Panc1 (cell line): Measurements from ENCODE around the gene SLC22A23. TPM values are rescaled to one million over a fixed set of nuclear protein-coding genes. Genes with fewer than 3 reads are reported as not detected.

ENCODE experiments used
- ATAC-seq: fragments of 200-7000 bp; cut with Tn5 transposase; 2 replicates; pipeline ENCODE4 v1.9.1; 2020; ENCODE audit warnings: mild to moderate bottlenecking, moderate library complexity
- BruUV-seq: library from RNA; stranded (reverse); fragments of 400-500 nt; replicated peaks from 2 replicates; lab custom pipeline; 2021; lab: Mats Ljungman, UMichigan
- CTCF ChIA-PET: fragments of 300-600 bp; sonication (Branson Sonifier 250); formaldehyde crosslinking; loops from one replicate; lab custom pipeline; 2022; ENCODE audit warnings: antibody characterized with exemption; lab: Charles Lee
- POLR2A ChIA-PET: fragments of 300-600 bp; sonication (Branson Sonifier 250); formaldehyde crosslinking; loops from one replicate; lab custom pipeline; 2022; ENCODE audit warnings: antibody characterized with exemption; lab: Charles Lee
- DNase-seq: peaks from one replicate; pipeline ENCODE4 v3.0.0-alpha.2; 2010; ENCODE audit warnings: low read depth, low spot score
- H3K27ac ChIP-seq: 2 replicates; pipeline ENCODE4 v1.5.1; 2011; ENCODE audit warnings: mild to moderate bottlenecking, low read length, inconsistent platforms
- H3K27me3 ChIP-seq: fragments of 200-500 bp; sonication (Bioruptor generic); 2 replicates; pipeline ENCODE4 v1.6.0; 2014; ENCODE audit warnings: low read length, inconsistent platforms; ENCODE audit not compliant: control insufficient read depth, insufficient read depth
- H3K36me3 ChIP-seq: fragments of 200-500 bp; sonication (Bioruptor generic); 2 replicates; pipeline ENCODE4 v1.5.1; 2014; ENCODE audit warnings: inconsistent platforms, mild to moderate bottlenecking, low read length, moderate library complexity; ENCODE audit not compliant: control insufficient read depth, insufficient read depth
- H3K4me1 ChIP-seq: 2 replicates; pipeline ENCODE4 v1.5.1; 2011; ENCODE audit warnings: inconsistent platforms, mild to moderate bottlenecking, low read length, moderate library complexity; ENCODE audit not compliant: control insufficient read depth, insufficient read depth
- H3K4me3 ChIP-seq, 2 experiments: 2 replicates each; pipeline ENCODE4 v1.5.1; 2011 to 2012; ENCODE audit warnings: low read depth in 2 of 2, low read length in 2 of 2, mild to moderate bottlenecking in 2 of 2, inconsistent platforms in 1 of 2, moderate library complexity in 1 of 2
- H3K9me3 ChIP-seq: fragments of 200-500 bp; sonication (Bioruptor generic); 2 replicates; pipeline ENCODE4 v1.5.1; 2014; ENCODE audit warnings: low read depth, mild to moderate bottlenecking, inconsistent platforms, low read length, moderate library complexity; ENCODE audit not compliant: control insufficient read depth, insufficient read depth
- POLR2AphosphoS5 ChIP-seq: IDR thresholded peaks from 2 replicates; pipeline ENCODE4 v1.6.1; 2012; ENCODE audit warnings: mild to moderate bottlenecking, low read depth, low read length, moderate library complexity
- SIN3A ChIP-seq: IDR thresholded peaks from 2 replicates; pipeline ENCODE4 v1.6.1; 2012; ENCODE audit warnings: low read depth, mild to moderate bottlenecking, low read length, moderate library complexity, borderline replicate concordance; ENCODE audit not compliant: insufficient read depth
- TCF7L2 ChIP-seq: IDR thresholded peaks from 2 replicates; pipeline ENCODE4 v1.6.1; 2011; ENCODE audit warnings: mild to moderate bottlenecking, low read depth, low read length, inconsistent platforms
- in situ Hi-C: cut with HindIII; loops from 2 replicates; pipeline ENCODE4 v1.10.0; 2016; ENCODE audit warnings: low sequenced_read_pairs, low pct_unique_long_range_greater_than_20kb
- intact Hi-C: fragments of 100-400 bp; cut with micrococcal nuclease; formaldehyde crosslinking; loops from one replicate; pipeline ENCODE4 v1.10.0; 2022; ENCODE audit not compliant: unreplicated experiment
- total RNA-seq: library from RNA; stranded (reverse); gene quantifications from one replicate; pipeline ENCODE4 v1.2.1, GENCODE V29; 2021; ENCODE audit not compliant: unreplicated experiment
- TF ChIP-seq, protein P1 (sequence below), 2 experiments: IDR thresholded peaks; 2 replicates each; pipeline ENCODE4 v1.6.1; 2011 to 2012; ENCODE audit warnings: low read depth in 2 of 2, control low read depth in 1 of 2, low read length in 1 of 2, mild to moderate bottlenecking in 1 of 2, moderate library complexity in 1 of 2; ENCODE audit not compliant: insufficient read depth in 1 of 2
- TF ChIP-seq, protein P2 (sequence below): fragments of 450-650 bp; IDR thresholded peaks from 2 replicates; pipeline ENCODE4 v1.5.1; 2017; ENCODE audit warnings: mild to moderate bottlenecking

SLC22A23 gene
- total RNA-seq, 1 experiment from 2014 or later, result 4.5 TPM

DNA sequence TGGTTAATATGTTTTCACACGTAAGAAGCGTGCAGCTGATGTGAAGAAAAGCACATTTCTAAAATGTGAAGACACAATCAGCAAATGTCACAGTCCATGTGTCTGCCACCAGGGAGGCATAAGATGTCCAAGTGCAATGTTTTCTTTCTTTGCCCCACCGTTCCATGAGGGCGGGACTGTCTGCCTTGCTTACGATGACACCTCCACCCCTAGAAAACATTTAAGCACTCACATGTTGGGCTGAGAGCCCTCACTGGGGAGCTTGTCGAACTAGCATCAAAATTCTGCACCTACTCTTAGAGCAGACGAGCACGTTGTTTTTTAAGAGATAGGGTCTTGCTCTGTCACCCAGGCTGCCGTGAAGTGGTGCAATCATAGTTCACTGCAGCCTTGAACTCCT, 140.5 kb downstream of the SLC22A23 start:
- no peaks in the 10 kb centered on the region for H3K4me1 ChIP-seq
- DNase-seq (no peak), ATAC-seq (no peak)
- BruUV-seq, result no TSS peak
- H3K4me3 ChIP-seq, result no peak overlapping the region
- POLR2A ChIA-PET, result no interaction called here
- H3K36me3 ChIP-seq, result no peaks in the 10 kb centered on the region
- CTCF ChIA-PET, result no interaction called here
- H3K9me3 ChIP-seq, result no peaks in the 10 kb centered on the region
- in situ Hi-C loops, result no loop called here
- no peaks in the 10 kb centered on the region; the same call in 1 of the 2 replicates for H3K27me3 ChIP-seq
- no peak overlapping the region for H3K27ac ChIP-seq
- intact Hi-C loops, result no loop called here
- TF ChIP-seq SIN3A (no peak), POLR2AphosphoS5 (no peak), TCF7L2 (no peak)
- TF ChIP-seq, protein P1, sequence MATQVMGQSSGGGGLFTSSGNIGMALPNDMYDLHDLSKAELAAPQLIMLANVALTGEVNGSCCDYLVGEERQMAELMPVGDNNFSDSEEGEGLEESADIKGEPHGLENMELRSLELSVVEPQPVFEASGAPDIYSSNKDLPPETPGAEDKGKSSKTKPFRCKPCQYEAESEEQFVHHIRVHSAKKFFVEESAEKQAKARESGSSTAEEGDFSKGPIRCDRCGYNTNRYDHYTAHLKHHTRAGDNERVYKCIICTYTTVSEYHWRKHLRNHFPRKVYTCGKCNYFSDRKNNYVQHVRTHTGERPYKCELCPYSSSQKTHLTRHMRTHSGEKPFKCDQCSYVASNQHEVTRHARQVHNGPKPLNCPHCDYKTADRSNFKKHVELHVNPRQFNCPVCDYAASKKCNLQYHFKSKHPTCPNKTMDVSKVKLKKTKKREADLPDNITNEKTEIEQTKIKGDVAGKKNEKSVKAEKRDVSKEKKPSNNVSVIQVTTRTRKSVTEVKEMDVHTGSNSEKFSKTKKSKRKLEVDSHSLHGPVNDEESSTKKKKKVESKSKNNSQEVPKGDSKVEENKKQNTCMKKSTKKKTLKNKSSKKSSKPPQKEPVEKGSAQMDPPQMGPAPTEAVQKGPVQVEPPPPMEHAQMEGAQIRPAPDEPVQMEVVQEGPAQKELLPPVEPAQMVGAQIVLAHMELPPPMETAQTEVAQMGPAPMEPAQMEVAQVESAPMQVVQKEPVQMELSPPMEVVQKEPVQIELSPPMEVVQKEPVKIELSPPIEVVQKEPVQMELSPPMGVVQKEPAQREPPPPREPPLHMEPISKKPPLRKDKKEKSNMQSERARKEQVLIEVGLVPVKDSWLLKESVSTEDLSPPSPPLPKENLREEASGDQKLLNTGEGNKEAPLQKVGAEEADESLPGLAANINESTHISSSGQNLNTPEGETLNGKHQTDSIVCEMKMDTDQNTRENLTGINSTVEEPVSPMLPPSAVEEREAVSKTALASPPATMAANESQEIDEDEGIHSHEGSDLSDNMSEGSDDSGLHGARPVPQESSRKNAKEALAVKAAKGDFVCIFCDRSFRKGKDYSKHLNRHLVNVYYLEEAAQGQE (IDR thresholded peaks at IDR 0.05; ENCODE audit: insufficient read depth in 1 of 2, low read depth in 2 of 2, low read length in 1 of 2), result no peak
- TF ChIP-seq, protein P2, sequence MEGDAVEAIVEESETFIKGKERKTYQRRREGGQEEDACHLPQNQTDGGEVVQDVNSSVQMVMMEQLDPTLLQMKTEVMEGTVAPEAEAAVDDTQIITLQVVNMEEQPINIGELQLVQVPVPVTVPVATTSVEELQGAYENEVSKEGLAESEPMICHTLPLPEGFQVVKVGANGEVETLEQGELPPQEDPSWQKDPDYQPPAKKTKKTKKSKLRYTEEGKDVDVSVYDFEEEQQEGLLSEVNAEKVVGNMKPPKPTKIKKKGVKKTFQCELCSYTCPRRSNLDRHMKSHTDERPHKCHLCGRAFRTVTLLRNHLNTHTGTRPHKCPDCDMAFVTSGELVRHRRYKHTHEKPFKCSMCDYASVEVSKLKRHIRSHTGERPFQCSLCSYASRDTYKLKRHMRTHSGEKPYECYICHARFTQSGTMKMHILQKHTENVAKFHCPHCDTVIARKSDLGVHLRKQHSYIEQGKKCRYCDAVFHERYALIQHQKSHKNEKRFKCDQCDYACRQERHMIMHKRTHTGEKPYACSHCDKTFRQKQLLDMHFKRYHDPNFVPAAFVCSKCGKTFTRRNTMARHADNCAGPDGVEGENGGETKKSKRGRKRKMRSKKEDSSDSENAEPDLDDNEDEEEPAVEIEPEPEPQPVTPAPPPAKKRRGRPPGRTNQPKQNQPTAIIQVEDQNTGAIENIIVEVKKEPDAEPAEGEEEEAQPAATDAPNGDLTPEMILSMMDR, result no peak

DNA sequence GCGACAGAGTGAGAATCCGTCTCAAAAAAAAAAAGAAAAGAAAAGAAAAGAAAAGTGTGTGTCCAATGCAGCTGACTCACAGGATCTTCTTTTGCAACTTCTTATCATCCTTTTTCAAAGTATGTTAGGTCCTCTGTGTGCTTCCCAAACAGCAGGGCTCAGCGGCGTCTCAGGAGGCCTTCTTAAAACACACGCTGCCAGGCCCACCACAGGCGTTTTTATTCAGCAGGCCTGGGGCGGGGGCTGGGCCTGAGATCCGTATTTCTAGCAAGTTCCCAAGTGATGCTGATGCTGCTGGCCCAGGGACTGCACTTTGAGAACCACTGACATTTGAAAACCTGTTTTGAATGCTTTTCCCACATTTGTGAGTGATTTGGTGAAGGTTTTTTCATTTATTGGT, 141.0 kb downstream of the SLC22A23 start:
- no peaks in the 10 kb centered on the region for H3K9me3 ChIP-seq
- BruUV-seq, result no TSS peak
- TF ChIP-seq, protein P2, result no peak
- DNase-seq (no peak), ATAC-seq (no peak)
- H3K27me3 ChIP-seq, result no peaks in the 10 kb centered on the region; the same call in 1 of the 2 replicates
- in situ Hi-C loops, result no loop called here
- H3K4me1 ChIP-seq, result no peaks in the 10 kb centered on the region
- POLR2A ChIA-PET, result no interaction called here
- no peaks in the 10 kb centered on the region for H3K36me3 ChIP-seq
- no peak overlapping the region for H3K27ac ChIP-seq
- intact Hi-C loops, result loop anchor here (1.0 kb wide), 1 partner anchor 8 kb away; no protein-coding TSS in a partner anchor
- no peak overlapping the region for H3K4me3 ChIP-seq
- CTCF ChIA-PET, result no interaction called here
